HG03457 (cell line): ENCODE data around the gene ENKD1.

Source experiments
- ATAC-seq: cut with Tn5 transposase; IDR thresholded peaks from one replicate; pipeline ENCODE4 v1.9.1; 2021; ENCODE audit warnings: moderate number of reproducible peaks; ENCODE audit not compliant: unreplicated experiment

ENKD1 gene

GRCh38 chr16:67664258-67664657 is 2.3 kb downstream of the ENKD1 start:
- ATAC-seq: no peak

GRCh38 chr16:67663877-67664222 is 2.7 kb downstream of the ENKD1 start:
- no peak for ATAC-seq

- no peak for ATAC-seq
Measured at GRCh38 chr16:67663151-67663876, 3.2 kb downstream of the ENKD1 start.

GRCh38 chr16:67662653-67663010 is 3.9 kb downstream of the ENKD1 start:
- no peak for ATAC-seq

- ATAC-seq: no peak
Measured at GRCh38 chr16:67661886-67662652, 4.5 kb downstream of the ENKD1 start.

- no peak for ATAC-seq
Measured at GRCh38 chr16:67661101-67661761, 5.3 kb downstream of the ENKD1 start.

- ATAC-seq: peak; percentile 56
Measured at GRCh38 chr16:67660564-67661028, 6.0 kb downstream of the ENKD1 start, which contains the start of gene PARD6A. TSS of gene PARD6A (plus strand) at chr16:67660960. CDS start at chr16:67661039, 79 bp downstream.

GRCh38 chr16:67659675-67660563 is 6.6 kb downstream of the ENKD1 start, which contains the start of gene ACD:
TSS of gene ACD (minus strand) at chr16:67660260. CDS start at chr16:67660220, 40 bp downstream.
- ATAC-seq: peak; percentile 39

- no peak for ATAC-seq
Measured at GRCh38 chr16:67658849-67659674, 7.5 kb downstream of the ENKD1 start.

GRCh38 chr16:67657751-67658518 is 8.6 kb downstream of the ENKD1 start:
- no peak for ATAC-seq

GRCh38 chr16:67657017-67657608 is 9.4 kb downstream of the ENKD1 start:
- no peak for ATAC-seq

- no peak for ATAC-seq
Measured at GRCh38 chr16:67656344-67657016, 10.1 kb downstream of the ENKD1 start.

- ATAC-seq: no peak
Measured at GRCh38 chr16:67655363-67655762, 11.2 kb downstream of the ENKD1 start.

GRCh38 chr16:67654403-67654911 is 12.1 kb downstream of the ENKD1 start:
- ATAC-seq: no peak

GRCh38 chr16:67653789-67654402 is 12.7 kb downstream of the ENKD1 start:
- ATAC-seq: no peak

GRCh38 chr16:67653128-67653788 is 13.3 kb downstream of the ENKD1 start:
- ATAC-seq: no peak

- no peak for ATAC-seq
Measured at GRCh38 chr16:67652578-67653127, 13.9 kb downstream of the ENKD1 start.
